GM23338 (cell line): ENCODE data around the gene KRTAP6-1. TPM values are rescaled to one million over a fixed set of nuclear protein-coding genes. Genes with fewer than 3 reads are reported as not detected.

ENCODE experiments used
- ATAC-seq: fragments of 200-7000 bp; cut with Tn5 transposase; 3 replicates; pipeline ENCODE4 v1.9.1; 2020
- DNase-seq: peaks from one replicate; pipeline ENCODE4 v3.0.0-alpha.2; 2015; ENCODE audit warnings: low spot score
- H2AFZ ChIP-seq: fragments of 200-600 bp; sonication (generic); 2 replicates; pipeline ENCODE4 v1.8.0; 2016; ENCODE audit warnings: antibody characterized with exemption, mild to moderate bottlenecking, moderate library complexity
- H3F3A ChIP-seq: fragments of 200-600 bp; sonication (generic); replicated peaks from 2 replicates; pipeline ENCODE4 v1.8.0; 2017; ENCODE audit warnings: antibody characterized with exemption, mixed run types, low read depth
- H3K27ac ChIP-seq: fragments of 200-600 bp; sonication (generic); 2 replicates; pipeline ENCODE4 v1.6.1; 2016; ENCODE audit warnings: low read depth
- H3K27me3 ChIP-seq: fragments of 200-600 bp; sonication (generic); 2 replicates; pipeline ENCODE4 v1.8.0; 2016; ENCODE audit warnings: mild to moderate bottlenecking, mixed run types, moderate library complexity; ENCODE audit not compliant: insufficient read depth
- H3K36me3 ChIP-seq: fragments of 200-600 bp; sonication (generic); 2 replicates; pipeline ENCODE4 v1.8.0; 2016; ENCODE audit warnings: mild to moderate bottlenecking; ENCODE audit not compliant: insufficient read depth
- H3K4me1 ChIP-seq: fragments of 200-600 bp; sonication (generic); 2 replicates; pipeline ENCODE4 v1.8.0; 2016; ENCODE audit warnings: mild to moderate bottlenecking, moderate library complexity; ENCODE audit not compliant: insufficient read depth
- H3K4me2 ChIP-seq: fragments of 200-600 bp; sonication (generic); 2 replicates; pipeline ENCODE4 v1.7.1; 2017; ENCODE audit warnings: mixed run types
- H3K4me3 ChIP-seq: fragments of 200-600 bp; sonication (generic); 2 replicates; pipeline ENCODE4 v1.6.1; 2016; ENCODE audit warnings: mixed run types
- H3K79me2 ChIP-seq: fragments of 200-600 bp; sonication (generic); replicated peaks from 2 replicates; pipeline ENCODE4 v1.8.0; 2017; ENCODE audit warnings: mild to moderate bottlenecking; ENCODE audit not compliant: insufficient read depth
- H3K9me2 ChIP-seq: fragments of 200-600 bp; sonication (generic); 2 replicates; pipeline ENCODE4 v1.8.0; 2017; ENCODE audit not compliant: insufficient read depth
- H4K20me1 ChIP-seq: fragments of 200-600 bp; sonication (generic); replicated peaks from 2 replicates; pipeline ENCODE4 v1.8.0; 2017; ENCODE audit warnings: mild to moderate bottlenecking; ENCODE audit not compliant: insufficient read depth
- H3K27ac Mint-ChIP-seq: 2 replicates; pipeline ENCODE4 v1.8.0; 2020; ENCODE audit warnings: inconsistent platforms, mild to moderate bottlenecking, moderate library complexity, mixed read lengths
- H3K27me3 Mint-ChIP-seq: 3 replicates; pipeline ENCODE4 v1.8.0; 2022; ENCODE audit warnings: low read depth, mild to moderate bottlenecking, moderate library complexity, mixed read lengths, inconsistent platforms; ENCODE audit not compliant: insufficient read depth, poor library complexity
- H3K36me3 Mint-ChIP-seq: 3 replicates; pipeline ENCODE4 v1.8.0; 2021; ENCODE audit warnings: low read depth, mild to moderate bottlenecking, inconsistent platforms, moderate library complexity, mixed read lengths
- H3K4me1 Mint-ChIP-seq: 3 replicates; pipeline ENCODE4 v1.8.0; 2020; ENCODE audit warnings: mild to moderate bottlenecking, inconsistent platforms, mixed read lengths
- H3K4me3 Mint-ChIP-seq: 3 replicates; pipeline ENCODE4 v1.8.0; 2021; ENCODE audit warnings: moderate library complexity, mild to moderate bottlenecking, inconsistent platforms, mixed read lengths
- H3K9me3 Mint-ChIP-seq: 3 replicates; pipeline ENCODE4 v1.8.0; 2020; ENCODE audit warnings: moderate library complexity, mild to moderate bottlenecking, inconsistent platforms, mixed read lengths
- CREB1 ChIP-seq: fragments of 250-450 bp; sonication (Bioruptor Pico); IDR thresholded peaks from 2 replicates; pipeline ENCODE4 v1.5.0; 2020; ENCODE audit warnings: low read depth, mild to moderate bottlenecking, moderate library complexity
- EZH2 ChIP-seq: fragments of 200-600 bp; sonication (generic); IDR thresholded peaks from one replicate; pipeline ENCODE4 v1.8.0; 2017; ENCODE audit warnings: antibody characterized with exemption, mild to moderate bottlenecking, low read depth; ENCODE audit not compliant: unreplicated experiment
- EZH2phosphoT487 ChIP-seq: fragments of 200-600 bp; sonication (generic); IDR thresholded peaks from one replicate; pipeline ENCODE4 v1.8.1; 2018; ENCODE audit warnings: antibody characterized with exemption; ENCODE audit not compliant: unreplicated experiment
- JUNB ChIP-seq: IDR thresholded peaks from one replicate; pipeline ENCODE4 v1.6.1; 2016; ENCODE audit warnings: antibody characterized with exemption; ENCODE audit not compliant: unreplicated experiment
- POLR2AphosphoS5 ChIP-seq: IDR thresholded peaks from 2 replicates; pipeline ENCODE4 v1.6.1; 2016; ENCODE audit warnings: antibody characterized with exemption, low read depth
- STAT1 ChIP-seq: IDR thresholded peaks from one replicate; pipeline ENCODE4 v1.6.1; 2016; ENCODE audit warnings: antibody characterized with exemption; ENCODE audit not compliant: unreplicated experiment
- ZNF114 ChIP-seq: fragments of 250-450 bp; sonication (Bioruptor Pico); IDR thresholded peaks from 2 replicates; pipeline ENCODE4 v1.5.0; 2020; ENCODE audit warnings: mild to moderate bottlenecking, moderate library complexity
- ZNF331 ChIP-seq: fragments of 250-450 bp; sonication (Bioruptor Pico); IDR thresholded peaks from 2 replicates; pipeline ENCODE4 v1.5.0; 2020; ENCODE audit warnings: low read depth, mild to moderate bottlenecking, moderate library complexity
- polyA plus RNA-seq: library from polyadenylated mRNA; unstranded; fragments of >200 nt; fragmentation: Nextera tagmentation; extraction: Ambion mirVana; gene quantifications from 2 replicates; pipeline ENCODE4 v1.2.1, GENCODE V29; 2016
- total RNA-seq: library from RNA; depleted of rRNA; stranded (reverse); fragments of >200 nt; shearing (Covaris generic); gene quantifications from 2 replicates; pipeline ENCODE4 v1.2.3, GENCODE V29; 2014
- TF ChIP-seq, protein P1 (sequence below): IDR thresholded peaks from one replicate; pipeline ENCODE4 v1.6.1; 2018; ENCODE audit warnings: antibody characterized with exemption; ENCODE audit not compliant: unreplicated experiment
- TF ChIP-seq, protein P2 (sequence below), 2 experiments: fragments of 200-600 bp in 1 of 2; sonication (generic) in 1 of 2; conservative IDR thresholded peaks; 2 replicates each; pipeline versions ENCODE4 v1.5.1 to v1.6.1; 2016 to 2017; ENCODE audit warnings: antibody characterized with exemption in 2 of 2, low read depth in 2 of 2, mild to moderate bottlenecking in 2 of 2, moderate library complexity in 1 of 2
- TF ChIP-seq, protein P3 (sequence below): IDR thresholded peaks from 2 replicates; pipeline ENCODE4 v1.6.1; 2016; ENCODE audit warnings: antibody characterized with exemption

The KRTAP6-1 gene
- total and polyA plus RNA-seq, 2 experiments from 2014 or later = not detected

DNA sequence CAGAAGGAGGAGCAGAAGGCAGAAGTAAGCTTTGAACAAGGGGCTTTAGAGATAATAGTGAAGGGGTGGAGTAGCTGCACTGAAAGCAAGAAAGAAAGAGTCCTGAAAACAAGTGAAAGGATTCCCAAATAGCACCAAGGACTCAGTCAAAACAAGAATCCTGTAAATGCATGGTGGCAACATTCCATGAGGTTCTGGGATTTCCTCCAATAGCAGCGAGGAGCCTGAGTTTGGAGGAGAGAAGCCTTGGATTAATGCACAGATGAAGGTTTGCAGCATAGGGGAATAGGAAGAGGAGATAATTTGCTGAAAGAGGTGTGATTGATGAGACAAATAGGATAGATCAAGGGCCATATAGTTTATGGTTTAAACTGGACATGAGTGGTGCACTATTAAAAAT, 34.4 kb downstream of the KRTAP6-1 start (continued):
- TF ChIP-seq, protein P1, sequence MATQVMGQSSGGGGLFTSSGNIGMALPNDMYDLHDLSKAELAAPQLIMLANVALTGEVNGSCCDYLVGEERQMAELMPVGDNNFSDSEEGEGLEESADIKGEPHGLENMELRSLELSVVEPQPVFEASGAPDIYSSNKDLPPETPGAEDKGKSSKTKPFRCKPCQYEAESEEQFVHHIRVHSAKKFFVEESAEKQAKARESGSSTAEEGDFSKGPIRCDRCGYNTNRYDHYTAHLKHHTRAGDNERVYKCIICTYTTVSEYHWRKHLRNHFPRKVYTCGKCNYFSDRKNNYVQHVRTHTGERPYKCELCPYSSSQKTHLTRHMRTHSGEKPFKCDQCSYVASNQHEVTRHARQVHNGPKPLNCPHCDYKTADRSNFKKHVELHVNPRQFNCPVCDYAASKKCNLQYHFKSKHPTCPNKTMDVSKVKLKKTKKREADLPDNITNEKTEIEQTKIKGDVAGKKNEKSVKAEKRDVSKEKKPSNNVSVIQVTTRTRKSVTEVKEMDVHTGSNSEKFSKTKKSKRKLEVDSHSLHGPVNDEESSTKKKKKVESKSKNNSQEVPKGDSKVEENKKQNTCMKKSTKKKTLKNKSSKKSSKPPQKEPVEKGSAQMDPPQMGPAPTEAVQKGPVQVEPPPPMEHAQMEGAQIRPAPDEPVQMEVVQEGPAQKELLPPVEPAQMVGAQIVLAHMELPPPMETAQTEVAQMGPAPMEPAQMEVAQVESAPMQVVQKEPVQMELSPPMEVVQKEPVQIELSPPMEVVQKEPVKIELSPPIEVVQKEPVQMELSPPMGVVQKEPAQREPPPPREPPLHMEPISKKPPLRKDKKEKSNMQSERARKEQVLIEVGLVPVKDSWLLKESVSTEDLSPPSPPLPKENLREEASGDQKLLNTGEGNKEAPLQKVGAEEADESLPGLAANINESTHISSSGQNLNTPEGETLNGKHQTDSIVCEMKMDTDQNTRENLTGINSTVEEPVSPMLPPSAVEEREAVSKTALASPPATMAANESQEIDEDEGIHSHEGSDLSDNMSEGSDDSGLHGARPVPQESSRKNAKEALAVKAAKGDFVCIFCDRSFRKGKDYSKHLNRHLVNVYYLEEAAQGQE = no peak
- TF ChIP-seq, protein P2, sequence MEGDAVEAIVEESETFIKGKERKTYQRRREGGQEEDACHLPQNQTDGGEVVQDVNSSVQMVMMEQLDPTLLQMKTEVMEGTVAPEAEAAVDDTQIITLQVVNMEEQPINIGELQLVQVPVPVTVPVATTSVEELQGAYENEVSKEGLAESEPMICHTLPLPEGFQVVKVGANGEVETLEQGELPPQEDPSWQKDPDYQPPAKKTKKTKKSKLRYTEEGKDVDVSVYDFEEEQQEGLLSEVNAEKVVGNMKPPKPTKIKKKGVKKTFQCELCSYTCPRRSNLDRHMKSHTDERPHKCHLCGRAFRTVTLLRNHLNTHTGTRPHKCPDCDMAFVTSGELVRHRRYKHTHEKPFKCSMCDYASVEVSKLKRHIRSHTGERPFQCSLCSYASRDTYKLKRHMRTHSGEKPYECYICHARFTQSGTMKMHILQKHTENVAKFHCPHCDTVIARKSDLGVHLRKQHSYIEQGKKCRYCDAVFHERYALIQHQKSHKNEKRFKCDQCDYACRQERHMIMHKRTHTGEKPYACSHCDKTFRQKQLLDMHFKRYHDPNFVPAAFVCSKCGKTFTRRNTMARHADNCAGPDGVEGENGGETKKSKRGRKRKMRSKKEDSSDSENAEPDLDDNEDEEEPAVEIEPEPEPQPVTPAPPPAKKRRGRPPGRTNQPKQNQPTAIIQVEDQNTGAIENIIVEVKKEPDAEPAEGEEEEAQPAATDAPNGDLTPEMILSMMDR (conservative IDR thresholded peaks at IDR 0.05; ENCODE audit: low read depth in 2 of 2) = no peak
- no peak for TF ChIP-seq EZH2phosphoT487
- no peak for TF ChIP-seq EZH2
- no peak for TF ChIP-seq ZNF331 (CRISPR knock-in tag)
- TF ChIP-seq POLR2AphosphoS5 = no peak
- TF ChIP-seq, protein P3, sequence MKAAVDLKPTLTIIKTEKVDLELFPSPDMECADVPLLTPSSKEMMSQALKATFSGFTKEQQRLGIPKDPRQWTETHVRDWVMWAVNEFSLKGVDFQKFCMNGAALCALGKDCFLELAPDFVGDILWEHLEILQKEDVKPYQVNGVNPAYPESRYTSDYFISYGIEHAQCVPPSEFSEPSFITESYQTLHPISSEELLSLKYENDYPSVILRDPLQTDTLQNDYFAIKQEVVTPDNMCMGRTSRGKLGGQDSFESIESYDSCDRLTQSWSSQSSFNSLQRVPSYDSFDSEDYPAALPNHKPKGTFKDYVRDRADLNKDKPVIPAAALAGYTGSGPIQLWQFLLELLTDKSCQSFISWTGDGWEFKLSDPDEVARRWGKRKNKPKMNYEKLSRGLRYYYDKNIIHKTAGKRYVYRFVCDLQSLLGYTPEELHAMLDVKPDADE = no peak

DNA sequence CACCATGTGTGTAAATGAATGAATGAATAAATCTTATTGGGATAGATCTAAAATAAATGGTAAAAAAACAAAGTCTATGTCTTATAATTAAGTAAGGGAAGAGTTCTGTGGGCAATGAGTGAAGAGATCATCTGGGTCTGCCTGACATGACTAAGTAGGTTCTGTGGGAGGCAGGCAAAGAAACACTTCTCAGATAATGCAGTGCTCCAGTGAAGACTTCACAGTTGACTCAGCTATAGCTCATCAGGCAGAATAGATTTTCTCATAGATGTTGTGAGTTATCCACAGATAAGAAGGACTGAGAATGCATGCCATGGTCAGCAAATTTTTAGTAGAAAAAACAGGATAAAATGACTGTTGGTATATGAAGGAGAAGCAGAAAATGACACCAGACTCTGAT, 36.0 kb downstream of the KRTAP6-1 start:
- Mint-ChIP-seq H3K27ac (no peak overlapping the region), H3K4me3 (no peak overlapping the region), H3K27me3 (no peaks in the 10 kb centered on the region), H3K9me3 (no peaks in the 10 kb centered on the region), H3K36me3 (no peaks in the 10 kb centered on the region), H3K4me1 (no peaks in the 10 kb centered on the region)
- TF ChIP-seq, protein P3 = no peak
- no peak for TF ChIP-seq CREB1 (CRISPR knock-in tag)
- no peak for TF ChIP-seq STAT1
- no peak for TF ChIP-seq POLR2AphosphoS5
- TF ChIP-seq, protein P2 (conservative IDR thresholded peaks at IDR 0.05; ENCODE audit: low read depth in 2 of 2) = no peak
- no peak for TF ChIP-seq JUNB
- no peak for TF ChIP-seq EZH2phosphoT487
- no peak for TF ChIP-seq EZH2
- TF ChIP-seq ZNF114 (CRISPR knock-in tag) = no peak
- TF ChIP-seq, protein P1 = no peak
- H3K27me3 ChIP-seq = no peaks in the 10 kb centered on the region
- H4K20me1 ChIP-seq = no peaks in the 10 kb centered on the region
- no peaks in the 10 kb centered on the region for H3K36me3 ChIP-seq
- DNase-seq (no peak), ATAC-seq (no peak)
- peaks cover 5% of the 10 kb centered on the region; the same call in 1 of the 2 replicates for H3K9me2 ChIP-seq
- H3F3A ChIP-seq = no peaks in the 10 kb centered on the region
- H3K79me2 ChIP-seq = no peaks in the 10 kb centered on the region
- H3K27ac ChIP-seq = no peak overlapping the region
- no peak overlapping the region for H3K4me3 ChIP-seq
- no peaks in the 10 kb centered on the region for H3K4me1 ChIP-seq
- no peak overlapping the region for H3K4me2 ChIP-seq
- no peak overlapping the region for H2AFZ ChIP-seq
